Fibroblast of pulmonary artery (primary cell): ENCODE measurements around the gene TENM3.
A peak's percentile ranks its signal among the peaks of the same experiment; 100 is the strongest.

Experiments used
- DNase-seq: peaks from one replicate; pipeline ENCODE4 v3.0.0-alpha.2; 2010; ENCODE audit warnings: low read depth
- H3K4me3 ChIP-seq: replicated peaks from 2 replicates; pipeline ENCODE4 v1.5.1; 2011; ENCODE audit warnings: low read depth, mild to moderate bottlenecking, control low read depth, low read length, moderate library complexity
- TF ChIP-seq, protein P1 (sequence below): IDR thresholded peaks from 2 replicates; pipeline ENCODE4 v1.5.1; 2011; ENCODE audit warnings: mild to moderate bottlenecking, control low read depth, low read length, inconsistent platforms; ENCODE audit errors: missing control alignments

Gene TENM3

DNA sequence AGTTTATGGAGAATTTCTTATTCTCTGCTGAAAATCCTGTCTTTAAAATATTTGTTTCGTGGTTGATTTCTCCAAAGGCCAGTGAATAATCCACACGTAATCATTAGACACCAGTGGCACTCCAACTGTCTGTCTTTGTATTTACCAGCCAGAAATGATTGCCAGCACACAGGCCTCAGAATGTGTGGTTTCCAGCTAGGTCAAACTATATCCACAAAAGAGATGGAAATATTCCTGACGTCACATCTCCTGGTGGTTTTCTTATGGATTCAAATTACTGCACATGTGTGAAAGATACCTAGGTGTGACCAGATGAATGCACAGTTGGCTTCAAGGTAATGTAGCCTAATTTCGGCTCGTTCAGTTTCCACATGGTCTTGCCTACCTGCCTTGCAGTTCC, 27.2 kb upstream of the TENM3 start:
- DNase-seq: no peak
- TF ChIP-seq, protein P1, sequence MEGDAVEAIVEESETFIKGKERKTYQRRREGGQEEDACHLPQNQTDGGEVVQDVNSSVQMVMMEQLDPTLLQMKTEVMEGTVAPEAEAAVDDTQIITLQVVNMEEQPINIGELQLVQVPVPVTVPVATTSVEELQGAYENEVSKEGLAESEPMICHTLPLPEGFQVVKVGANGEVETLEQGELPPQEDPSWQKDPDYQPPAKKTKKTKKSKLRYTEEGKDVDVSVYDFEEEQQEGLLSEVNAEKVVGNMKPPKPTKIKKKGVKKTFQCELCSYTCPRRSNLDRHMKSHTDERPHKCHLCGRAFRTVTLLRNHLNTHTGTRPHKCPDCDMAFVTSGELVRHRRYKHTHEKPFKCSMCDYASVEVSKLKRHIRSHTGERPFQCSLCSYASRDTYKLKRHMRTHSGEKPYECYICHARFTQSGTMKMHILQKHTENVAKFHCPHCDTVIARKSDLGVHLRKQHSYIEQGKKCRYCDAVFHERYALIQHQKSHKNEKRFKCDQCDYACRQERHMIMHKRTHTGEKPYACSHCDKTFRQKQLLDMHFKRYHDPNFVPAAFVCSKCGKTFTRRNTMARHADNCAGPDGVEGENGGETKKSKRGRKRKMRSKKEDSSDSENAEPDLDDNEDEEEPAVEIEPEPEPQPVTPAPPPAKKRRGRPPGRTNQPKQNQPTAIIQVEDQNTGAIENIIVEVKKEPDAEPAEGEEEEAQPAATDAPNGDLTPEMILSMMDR: no peak
- H3K4me3 ChIP-seq: no peak overlapping the region

DNA sequence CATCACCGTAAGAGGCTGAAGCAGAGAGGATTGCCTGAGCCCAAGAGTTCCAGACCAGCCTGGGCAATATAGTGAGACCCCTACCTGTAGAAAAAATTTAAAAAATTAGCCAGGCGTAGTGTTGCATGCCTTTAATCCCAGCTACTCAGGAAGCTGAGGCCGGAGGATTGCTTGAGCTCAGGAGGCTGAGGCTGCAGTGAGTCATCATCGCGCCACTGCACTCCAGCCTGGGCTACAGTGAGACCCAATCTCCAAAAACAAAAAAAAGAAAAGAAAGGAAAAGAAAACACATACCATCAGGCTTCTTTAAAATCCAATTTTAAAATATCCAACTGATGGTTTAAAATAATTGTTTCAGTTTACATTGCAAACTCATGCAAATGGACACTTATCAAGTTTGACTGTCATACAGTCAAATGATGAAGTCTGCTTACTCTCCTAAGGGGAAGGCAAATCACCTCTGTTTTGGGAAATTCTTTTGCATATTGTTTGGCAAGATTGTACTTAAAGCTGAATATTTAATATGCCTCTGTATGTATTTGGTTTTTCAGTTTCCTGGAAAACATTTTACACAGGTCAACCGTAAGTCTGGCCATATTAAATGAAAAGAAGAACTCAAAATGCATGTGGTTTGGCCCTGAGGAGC, 23.7 kb upstream of the TENM3 start:
- DNase-seq: peak; percentile 35
- H3K4me3 ChIP-seq: no peak overlapping the region
- TF ChIP-seq, protein P1: no peak

DNA sequence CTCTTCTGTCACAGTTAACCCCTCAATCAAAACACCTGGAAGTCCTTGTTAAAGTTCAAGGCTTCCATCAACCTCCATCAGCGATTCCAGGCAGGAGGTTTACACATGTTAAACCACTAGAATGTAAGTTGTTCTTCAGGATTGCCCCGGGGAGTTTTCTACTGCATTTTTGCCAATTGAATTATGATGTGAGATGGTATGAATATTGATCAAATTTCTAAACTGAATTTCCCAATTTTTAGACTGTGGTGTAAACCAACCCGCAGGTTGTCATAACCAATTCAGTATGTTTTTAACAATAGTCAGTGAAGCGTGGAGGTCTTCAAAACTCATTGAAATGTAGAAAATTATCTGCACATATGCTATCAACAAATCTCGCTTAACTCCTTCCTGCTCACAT, 21.2 kb upstream of the TENM3 start:
- TF ChIP-seq, protein P1: no peak
- H3K4me3 ChIP-seq: no peak overlapping the region
- DNase-seq: no peak

DNA sequence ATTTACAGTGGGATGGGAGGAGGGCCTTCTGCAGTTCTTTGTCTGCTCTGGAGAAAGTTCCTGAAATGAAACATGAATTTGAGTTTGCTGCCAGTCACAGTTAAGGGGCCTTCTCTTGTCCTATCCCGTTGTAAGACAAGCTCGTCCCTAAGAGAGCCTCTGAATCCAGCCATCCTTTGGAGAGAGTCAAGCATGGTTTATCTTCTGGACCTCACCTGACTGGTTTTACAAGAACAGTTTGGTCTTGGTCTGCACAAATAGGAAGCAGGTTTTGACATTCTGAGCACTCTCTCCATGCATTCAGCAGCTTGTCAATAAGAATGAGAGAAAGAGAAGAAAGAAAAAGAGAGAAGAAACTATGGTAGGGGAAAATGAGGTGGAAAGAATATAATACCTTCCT, 20.4 kb upstream of the TENM3 start:
- DNase-seq: no peak
- TF ChIP-seq, protein P1: no peak
- H3K4me3 ChIP-seq: no peak overlapping the region

DNA sequence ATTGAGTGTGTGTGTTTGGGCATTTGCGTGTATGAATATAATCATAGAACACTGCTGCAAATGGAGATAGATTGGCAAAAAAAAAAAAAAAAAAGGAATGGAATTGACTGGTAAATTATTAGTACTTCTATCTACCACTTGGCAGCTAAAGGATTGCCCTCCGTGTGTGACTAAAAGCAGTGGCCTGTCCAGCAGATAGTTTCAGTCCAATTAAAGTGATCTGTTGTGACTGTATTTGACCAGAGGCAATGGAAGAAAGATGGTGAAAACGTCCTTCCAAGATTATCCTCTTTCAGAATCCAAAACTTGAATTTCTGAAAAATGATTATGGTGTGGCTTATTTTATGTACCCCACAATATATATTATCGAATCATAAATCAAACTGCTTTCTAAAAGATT, 19.5 kb upstream of the TENM3 start:
- no peak overlapping the region for H3K4me3 ChIP-seq
- DNase-seq: no peak
- TF ChIP-seq, protein P1: no peak

DNA sequence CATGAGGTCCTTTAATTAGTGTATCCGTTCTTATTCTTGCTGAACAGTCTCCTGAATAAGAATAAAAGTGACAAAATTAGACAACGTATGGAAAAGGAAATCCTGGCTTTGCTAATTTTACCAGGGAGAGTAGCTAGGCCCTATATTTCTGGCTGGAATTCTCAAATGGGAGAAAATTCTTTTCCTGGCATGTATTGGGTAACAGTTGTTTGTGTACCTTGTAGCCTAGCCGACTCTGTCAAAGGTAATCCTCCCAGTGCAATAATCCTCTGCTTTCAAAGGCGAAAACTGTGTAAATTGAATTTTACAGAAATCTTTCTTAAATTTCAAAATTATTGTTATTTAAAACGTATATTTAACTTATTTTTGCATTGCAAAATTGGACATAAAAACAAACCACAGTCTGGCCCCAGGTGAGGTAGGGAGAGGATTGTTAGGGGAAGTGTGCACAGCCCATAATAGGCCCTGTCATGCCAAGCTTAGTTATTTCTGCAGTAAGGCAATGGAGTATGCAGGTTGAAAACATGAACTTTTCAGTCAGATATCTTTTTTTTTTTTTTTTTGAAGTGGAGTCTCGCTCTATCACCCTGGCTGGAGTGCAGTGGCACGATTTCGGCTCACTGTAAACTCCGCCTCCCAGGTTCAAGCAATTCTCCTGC, 18.9 kb upstream of the TENM3 start:
- TF ChIP-seq, protein P1: no peak
- DNase-seq: no peak
- H3K4me3 ChIP-seq: no peak overlapping the region

DNA sequence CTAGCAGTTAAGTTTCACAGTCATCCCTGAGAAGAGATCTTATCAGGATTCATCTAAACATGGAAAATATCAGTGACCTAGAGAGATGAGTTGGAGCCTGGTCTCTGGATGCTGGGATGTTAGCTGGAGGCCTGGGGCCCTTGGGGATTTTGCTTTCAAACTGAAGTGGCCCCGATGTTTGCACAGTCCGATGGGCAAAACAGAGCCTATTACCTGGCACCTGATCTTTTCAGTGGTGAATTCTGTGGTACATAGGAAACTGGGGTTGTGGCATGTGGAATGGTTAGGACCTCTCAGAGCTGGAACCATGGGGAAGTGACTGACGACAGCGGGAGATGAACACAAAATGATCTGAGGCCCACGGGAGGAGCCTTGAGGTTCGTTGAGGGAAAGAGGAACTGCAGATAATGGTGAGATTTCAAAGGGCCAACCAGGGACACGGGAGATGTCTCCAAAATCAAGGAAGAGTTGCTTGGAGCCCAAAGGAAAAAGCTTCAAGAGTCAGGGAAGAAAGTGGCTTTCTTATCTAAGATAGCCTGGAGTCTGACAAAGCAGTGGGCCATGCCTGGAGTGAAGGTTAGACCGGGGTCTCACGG, 17.8 kb upstream of the TENM3 start:
- no peak overlapping the region for H3K4me3 ChIP-seq
- DNase-seq: no peak
- TF ChIP-seq, protein P1: no peak
